ENCODE data around the gene CDH1.
A peak's percentile ranks its signal among the peaks of the same experiment; 100 is the strongest.

CDH1 gene

DNA sequence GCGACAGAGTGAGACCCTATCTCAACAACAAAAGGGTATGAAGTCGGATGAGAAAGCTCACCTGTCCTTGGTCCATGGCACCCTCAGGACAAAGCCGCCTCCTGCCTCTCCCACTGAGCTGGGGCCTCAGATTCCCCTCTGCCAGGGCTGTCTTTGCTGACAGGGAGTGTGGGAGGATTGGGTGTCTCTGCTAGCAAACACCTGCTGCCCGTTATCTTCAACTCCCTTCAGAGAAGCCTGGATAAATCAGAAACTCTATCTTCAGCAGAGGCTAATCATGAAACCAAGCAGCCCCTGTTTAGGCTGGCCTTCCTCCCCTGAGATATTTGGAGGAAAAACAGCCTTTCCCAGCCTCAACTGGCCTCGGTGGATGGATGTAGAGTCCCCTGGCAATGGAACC, 36.3 kb upstream of the CDH1 start:
- TF ChIP-seq TEAD4 (IDR thresholded peaks at IDR 0.05) (no peak), TCF12 (IDR thresholded peaks at IDR 0.05; ENCODE audit: low read depth) (no peak), RAD21 (IDR thresholded peaks at IDR 0.05; ENCODE audit: low read depth) (no peak), EGR1 (IDR thresholded peaks at IDR 0.05) (no peak), CEBPB (IDR thresholded peaks at IDR 0.05) (no peak), ZBTB7A (IDR thresholded peaks at IDR 0.05; ENCODE audit: low read depth) (no peak), CREB1 (IDR thresholded peaks at IDR 0.05; ENCODE audit: low read depth) (no peak), YY1 (IDR thresholded peaks at IDR 0.05; ENCODE audit: low read depth) (no peak), EP300 (IDR thresholded peaks at IDR 0.05; ENCODE audit: borderline replicate concordance) (no peak)
- TF ChIP-seq, protein P1, sequence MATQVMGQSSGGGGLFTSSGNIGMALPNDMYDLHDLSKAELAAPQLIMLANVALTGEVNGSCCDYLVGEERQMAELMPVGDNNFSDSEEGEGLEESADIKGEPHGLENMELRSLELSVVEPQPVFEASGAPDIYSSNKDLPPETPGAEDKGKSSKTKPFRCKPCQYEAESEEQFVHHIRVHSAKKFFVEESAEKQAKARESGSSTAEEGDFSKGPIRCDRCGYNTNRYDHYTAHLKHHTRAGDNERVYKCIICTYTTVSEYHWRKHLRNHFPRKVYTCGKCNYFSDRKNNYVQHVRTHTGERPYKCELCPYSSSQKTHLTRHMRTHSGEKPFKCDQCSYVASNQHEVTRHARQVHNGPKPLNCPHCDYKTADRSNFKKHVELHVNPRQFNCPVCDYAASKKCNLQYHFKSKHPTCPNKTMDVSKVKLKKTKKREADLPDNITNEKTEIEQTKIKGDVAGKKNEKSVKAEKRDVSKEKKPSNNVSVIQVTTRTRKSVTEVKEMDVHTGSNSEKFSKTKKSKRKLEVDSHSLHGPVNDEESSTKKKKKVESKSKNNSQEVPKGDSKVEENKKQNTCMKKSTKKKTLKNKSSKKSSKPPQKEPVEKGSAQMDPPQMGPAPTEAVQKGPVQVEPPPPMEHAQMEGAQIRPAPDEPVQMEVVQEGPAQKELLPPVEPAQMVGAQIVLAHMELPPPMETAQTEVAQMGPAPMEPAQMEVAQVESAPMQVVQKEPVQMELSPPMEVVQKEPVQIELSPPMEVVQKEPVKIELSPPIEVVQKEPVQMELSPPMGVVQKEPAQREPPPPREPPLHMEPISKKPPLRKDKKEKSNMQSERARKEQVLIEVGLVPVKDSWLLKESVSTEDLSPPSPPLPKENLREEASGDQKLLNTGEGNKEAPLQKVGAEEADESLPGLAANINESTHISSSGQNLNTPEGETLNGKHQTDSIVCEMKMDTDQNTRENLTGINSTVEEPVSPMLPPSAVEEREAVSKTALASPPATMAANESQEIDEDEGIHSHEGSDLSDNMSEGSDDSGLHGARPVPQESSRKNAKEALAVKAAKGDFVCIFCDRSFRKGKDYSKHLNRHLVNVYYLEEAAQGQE (IDR thresholded peaks at IDR 0.05; ENCODE audit: low read depth), result no peak
- TF ChIP-seq, protein P2, sequence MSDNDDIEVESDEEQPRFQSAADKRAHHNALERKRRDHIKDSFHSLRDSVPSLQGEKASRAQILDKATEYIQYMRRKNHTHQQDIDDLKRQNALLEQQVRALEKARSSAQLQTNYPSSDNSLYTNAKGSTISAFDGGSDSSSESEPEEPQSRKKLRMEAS (IDR thresholded peaks at IDR 0.05), result no peak

GRCh38 chr16:68704232-68704867, 32.7 kb upstream of the CDH1 start:
- no peak for TF ChIP-seq YY1 (IDR thresholded peaks at IDR 0.05; ENCODE audit: low read depth)
- TF ChIP-seq TEAD4 (IDR thresholded peaks at IDR 0.05), result peak; percentile 44; the same call in 1 of the 2 replicates
- TF ChIP-seq NFIC (IDR thresholded peaks at IDR 0.05), result peak; percentile 18; the same call in 1 of the 2 replicates
- TF ChIP-seq RAD21 (IDR thresholded peaks at IDR 0.05; ENCODE audit: low read depth), result peak; percentile 99

- TF ChIP-seq FOXM1 (IDR thresholded peaks at IDR 0.05; ENCODE audit: borderline replicate concordance, low read depth) (no peak), EGR1 (IDR thresholded peaks at IDR 0.05) (no peak), RAD21 (IDR thresholded peaks at IDR 0.05; ENCODE audit: low read depth) (no peak; the same call in 1 of the 2 replicates), NFIC (IDR thresholded peaks at IDR 0.05) (peak; percentile 92), YY1 (IDR thresholded peaks at IDR 0.05; ENCODE audit: low read depth) (no peak), ZBTB7A (IDR thresholded peaks at IDR 0.05; ENCODE audit: low read depth) (peak; percentile 99), TCF12 (IDR thresholded peaks at IDR 0.05; ENCODE audit: low read depth) (peak; percentile 79), EP300 (IDR thresholded peaks at IDR 0.05; ENCODE audit: borderline replicate concordance) (0 out of 2 replicates have a peak, but pooled peaks have one; percentile 51), USF1 (IDR thresholded peaks at IDR 0.05) (no peak), CREB1 (IDR thresholded peaks at IDR 0.05; ENCODE audit: low read depth) (no peak), TEAD4 (IDR thresholded peaks at IDR 0.05) (peak; percentile 93)
- TF ChIP-seq, protein P1 (IDR thresholded peaks at IDR 0.05; ENCODE audit: low read depth), result no peak
- TF ChIP-seq, protein P2 (IDR thresholded peaks at IDR 0.05), result peak; percentile 67
Measured at GRCh38 chr16:68707340-68708152, 29.5 kb upstream of the CDH1 start.

DNA sequence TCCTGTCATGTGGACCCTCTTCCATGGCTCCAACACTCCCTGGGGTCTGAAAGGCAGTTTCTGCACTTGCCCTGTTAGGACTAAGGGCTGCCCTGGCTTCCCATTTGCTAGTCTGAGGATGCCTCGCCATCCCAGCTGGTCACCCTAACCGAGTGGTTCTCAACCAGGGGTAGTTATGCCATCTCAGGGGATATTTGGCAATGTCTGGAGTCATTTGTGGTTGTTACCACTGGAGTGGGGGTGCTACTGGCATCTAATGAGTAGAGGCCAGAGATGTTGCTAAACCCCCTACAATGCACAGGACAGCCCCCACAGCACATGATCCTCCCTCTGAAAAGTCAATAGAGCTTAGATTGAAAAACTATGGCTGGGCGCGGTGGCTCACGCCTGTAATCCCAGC, 26.9 kb upstream of the CDH1 start:
- no peak for TF ChIP-seq CEBPB (IDR thresholded peaks at IDR 0.05)
- TF ChIP-seq FOXM1 (IDR thresholded peaks at IDR 0.05; ENCODE audit: borderline replicate concordance, low read depth), result no peak
- TF ChIP-seq TCF12 (IDR thresholded peaks at IDR 0.05; ENCODE audit: low read depth), result no peak
- no peak for TF ChIP-seq ZBTB7A (IDR thresholded peaks at IDR 0.05; ENCODE audit: low read depth)
- no peak for TF ChIP-seq EP300 (IDR thresholded peaks at IDR 0.05; ENCODE audit: borderline replicate concordance)
- TF ChIP-seq, protein P1 (IDR thresholded peaks at IDR 0.05; ENCODE audit: low read depth), result no peak

Data from Ishikawa (cell line).